GM12801 (cell line): ENCODE results near the gene ANGPTL2.

Experiments
- CTCF ChIP-seq: IDR thresholded peaks from one replicate; pipeline ENCODE4 v1.5.1; 2011; ENCODE audit warnings: control low read depth; ENCODE audit not compliant: insufficient read length; ENCODE audit errors: extremely low read depth

Gene ANGPTL2

GRCh38 chr9:127124792-127125191, 2.4 kb upstream of the ANGPTL2 start:
- no peak for TF ChIP-seq CTCF

GRCh38 chr9:127124111-127124531, 1.7 kb upstream of the ANGPTL2 start:
- no peak for TF ChIP-seq CTCF

GRCh38 chr9:127123064-127123890, 842 bp upstream of the ANGPTL2 start:
- no peak for TF ChIP-seq CTCF

GRCh38 chr9:127121628-127122175, 733 bp downstream of the ANGPTL2 start:
- TF ChIP-seq CTCF: no peak

- TF ChIP-seq CTCF: no peak
These were observed 3.1 kb downstream of the ANGPTL2 start for GRCh38 chr9:127119320-127119709.

- no peak for TF ChIP-seq CTCF
These were observed 3.7 kb downstream of the ANGPTL2 start for GRCh38 chr9:127118597-127119319.

- no peak for TF ChIP-seq CTCF
These were observed 4.6 kb downstream of the ANGPTL2 start for GRCh38 chr9:127117801-127118200.
